Heart left ventricle (tissue), 16 donors: ENCODE results near the gene LSAMP. TPM values are rescaled to one million over a fixed set of nuclear protein-coding genes. Genes with fewer than 3 reads are reported as not detected.

Source experiments
- ATAC-seq, 4 donors: fragments of 200-7000 bp; cut with Tn5 transposase; one replicate each; pipeline ENCODE4 v1.9.1; 2020 to 2022; ENCODE audit warnings: moderate library complexity in 4 of 4, mild to moderate bottlenecking in 3 of 4, moderate number of reproducible peaks in 1 of 4
- DNase-seq, 5 donors: peaks; one replicate each; pipeline ENCODE4 v3.0.0-alpha.2; 2020
- H3K27ac ChIP-seq, 12 donors: fragments of 200-600 bp; sonication (generic) in 4 of 12; one replicate each; pipeline versions ENCODE4 v1.5.0 to v1.8.0; 2016 to 2022; ENCODE audit warnings: mild to moderate bottlenecking in 2 of 12
- H3K27me3 ChIP-seq, 9 donors: fragments of 200-600 bp; sonication (generic) in 2 of 9; one replicate each; pipeline versions ENCODE4 v1.5.1 to v1.8.0; 2016 to 2022; ENCODE audit warnings: mild to moderate bottlenecking in 3 of 9
- H3K36me3 ChIP-seq, 9 donors: fragments of 200-600 bp; sonication (generic) in 2 of 9; one replicate each; pipeline versions ENCODE4 v1.5.0 to v1.8.0; 2018 to 2022; ENCODE audit warnings: mild to moderate bottlenecking in 2 of 9
- H3K4me1 ChIP-seq, 12 donors: fragments of 200-600 bp; sonication (generic) in 4 of 12; one replicate each; pipeline versions ENCODE4 v1.5.0 to v1.8.0; 2016 to 2022; ENCODE audit warnings: mild to moderate bottlenecking in 3 of 12
- H3K4me3 ChIP-seq, 12 donors: fragments of 200-600 bp; sonication (generic) in 4 of 12; one replicate each; pipeline versions ENCODE4 v1.5.0 to v1.8.0; 2017 to 2022; ENCODE audit warnings: mild to moderate bottlenecking in 9 of 12, moderate library complexity in 4 of 12
- H3K9me3 ChIP-seq, 12 donors: fragments of 200-600 bp; sonication (generic) in 4 of 12; one replicate each; pipeline versions ENCODE4 v1.5.0 to v1.8.0; 2016 to 2022; ENCODE audit warnings: mild to moderate bottlenecking in 1 of 12
- CTCF ChIP-seq, 12 donors: fragments of 200-600 bp; sonication (generic) in 4 of 12; IDR thresholded peaks; one replicate each; pipeline versions ENCODE4 v1.5.0 to v1.8.0; 2018 to 2022; ENCODE audit warnings: antibody characterized with exemption in 12 of 12, mild to moderate bottlenecking in 5 of 12
- POLR2A ChIP-seq, 2 donors: fragments of 450-650 bp; IDR thresholded peaks; one replicate each; pipeline ENCODE4 v1.6.1; 2017; ENCODE audit warnings: antibody characterized with exemption in 2 of 2, mild to moderate bottlenecking in 2 of 2, moderate library complexity in 2 of 2
- WGBS, 4 donors: extraction: QIAGEN DNeasy Blood & Tissue Kit in 2 of 4; methylation state at CpG; one replicate each; pipeline versions ENCODE4 v1.1.5 to v1.1.7; 2013 to 2018; 5-methylcytosine and 5-hydroxymethylcytosine counted together
- intact Hi-C, 10 donors: fragments of 100-400 bp; cut with DNase I; formaldehyde crosslinking; loops; one replicate each; pipeline versions ENCODE4 v1.11.1 to v1.14.2; 2022
- polyA plus RNA-seq, 2 donors: library from polyadenylated mRNA; stranded (reverse); fragments of 200-250 nt; gene quantifications; one replicate each; pipeline ENCODE4 v1.2.3, GENCODE V29; 2013
- total RNA-seq, 9 donors: library from RNA; depleted of rRNA in 2 of 9; stranded (reverse); fragments of >200 nt in 2 of 9; fragmentation: NEBNext Ultra II Directional in 3 of 9; extraction: Animal tissue kit (Norgen Biotek cat#: 25700) in 3 of 9; gene quantifications; one replicate each; pipeline versions ENCODE4 v1.1.0 to v1.2.4, GENCODE V29; 2016 to 2023
- donor health status: ischemic (EF 13 %, LVEDD 7.1; RV severe dilation, severe dysfunction).
- donor health status: healthy with polysubstance abuse.
- donor health status: DM: no; HTN: yes; CAD: no.
- donor health status: DM: no; HTN: no; CAD: no.
- donor health status: ischemic (EF 25% LVEDD 6.9; RV normal size, moderate dysfunction).
- donor health status: ischemic (EF 25% LVEDD 5.7; RV mildly dilated, moderate dysfunction).
- donor health status: healthy.
- donor health status: DM: yes; HTN: yes; CAD: no.
- donor health status: ischemic (EF 35%, LVEDD 5.7; RV mildly dilated, moderate dysfunction).
- donor health status: nonischemic (EF 11% LVEDD 7.7; RV severe dilation, severe dysfunction).
- donor health status: DM: yes; HTN: yes; CAD: no.
- donor health status: PGD.
- donor health status: ischemic (EF 29% LVEDD 5.4; RV normal size, mild dysfunction).
- donor health status: nonischemic (EF 23%, LVEDD 6.1; RV moderate dilation, normal function).

Gene LSAMP
- total and polyA plus RNA-seq, 11 donors, result 1.6 to 52.3 (median 7.2) TPM

DNA sequence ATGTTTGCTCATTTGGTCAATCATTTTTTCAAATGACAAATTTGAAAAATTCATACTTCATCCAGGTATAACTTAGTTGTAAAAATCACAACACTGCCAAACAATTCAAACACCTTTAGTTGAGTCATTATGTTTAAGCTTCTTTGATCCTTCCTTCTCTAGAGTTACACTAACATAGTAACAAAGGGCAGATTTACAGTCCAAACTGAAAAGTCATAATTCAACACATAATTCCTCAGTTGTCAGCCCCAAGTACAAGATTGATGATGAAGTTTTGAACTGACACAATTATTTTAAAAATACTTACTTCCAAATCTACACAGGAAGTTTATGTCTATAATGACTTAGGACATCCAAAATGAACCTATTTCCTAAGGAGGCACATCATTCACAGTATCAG lies 264.1 kb downstream of the LSAMP start:
- no peaks in the 10 kb centered on the region for H3K9me3 ChIP-seq
- ATAC-seq (no peak), DNase-seq (no peak)
- H3K27me3 ChIP-seq, result no peaks in the 10 kb centered on the region
- H3K27ac ChIP-seq, result no peak overlapping the region
- intact Hi-C loops, result no loop called here
- no peaks in the 10 kb centered on the region for H3K36me3 ChIP-seq
- H3K4me1 ChIP-seq, result peaks cover 0 to 2% (median 0%) of the 10 kb centered on the region in 12 donors
- no peak for TF ChIP-seq POLR2A (IDR thresholded peaks at IDR 0.05)
- TF ChIP-seq CTCF (IDR thresholded peaks at IDR 0.05), result no peak
- no peak overlapping the region for H3K4me3 ChIP-seq

DNA sequence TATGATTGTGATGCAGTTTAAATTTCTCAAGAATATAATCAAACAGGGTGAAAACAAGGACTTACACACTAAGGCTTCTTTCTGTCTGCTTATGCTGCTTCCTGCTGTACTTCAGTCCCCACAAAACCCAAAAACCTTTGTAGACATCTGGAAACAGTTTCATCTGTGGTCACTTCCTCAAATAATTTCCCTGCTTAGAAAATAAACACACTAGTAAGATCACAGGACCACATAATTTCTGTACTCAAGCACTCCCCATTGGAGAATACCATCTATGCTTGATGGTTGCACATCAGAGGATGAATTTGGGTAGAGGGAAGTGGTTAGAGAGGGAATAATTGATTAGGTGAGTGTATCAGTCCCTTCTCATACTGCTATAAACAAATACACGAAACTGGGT lies 266.2 kb downstream of the LSAMP start:
- WGBS, 4 donors, result 50 to 78% (median 67%) methylated on average over 1 of the region's 1 CpG
- Histone ChIP-seq H3K27me3 (no peaks in the 10 kb centered on the region), H3K4me3 (no peak overlapping the region), H3K27ac (no peak overlapping the region), H3K36me3 (no peaks in the 10 kb centered on the region), H3K9me3 (no peaks in the 10 kb centered on the region), H3K4me1 (no peaks in the 10 kb centered on the region)
- DNase-seq (no peak), ATAC-seq (no peak)
- intact Hi-C loops, result no loop called here
- TF ChIP-seq CTCF (IDR thresholded peaks at IDR 0.05), result no peak
- TF ChIP-seq POLR2A (IDR thresholded peaks at IDR 0.05), result no peak

GRCh38 chr3:116176974-116177555 lies 268.2 kb downstream of the LSAMP start:
- Histone ChIP-seq H3K27me3 (no peaks in the 10 kb centered on the region), H3K9me3 (no peaks in the 10 kb centered on the region), H3K27ac (no peak overlapping the region), H3K4me3 (no peak overlapping the region), H3K4me1 (no peaks in the 10 kb centered on the region), H3K36me3 (no peaks in the 10 kb centered on the region)
- intact Hi-C loops, result no loop called here
- DNase-seq (no peak), ATAC-seq (no peak)
- TF ChIP-seq CTCF (IDR thresholded peaks at IDR 0.05), result no peak
- TF ChIP-seq POLR2A (IDR thresholded peaks at IDR 0.05), result no peak
- WGBS, 4 donors, result 46 to 61% (median 50%) methylated on average over 1 of the region's 1 CpG

- H3K36me3 ChIP-seq, result no peaks in the 10 kb centered on the region
- H3K9me3 ChIP-seq, result no peaks in the 10 kb centered on the region
- no peak overlapping the region for H3K27ac ChIP-seq
- intact Hi-C loops, result no loop called here
- ATAC-seq (no peak), DNase-seq (no peak)
- TF ChIP-seq CTCF (IDR thresholded peaks at IDR 0.05) (no peak), POLR2A (IDR thresholded peaks at IDR 0.05) (no peak)
- no peak overlapping the region for H3K4me3 ChIP-seq
- no peaks in the 10 kb centered on the region for H3K27me3 ChIP-seq
- no peaks in the 10 kb centered on the region for H3K4me1 ChIP-seq
These were observed 279.2 kb downstream of the LSAMP start for GRCh38 chr3:116166121-116166520.
